ENCODE results near the gene ALG9. TPM values are rescaled to one million over a fixed set of nuclear protein-coding genes. Genes with fewer than 3 reads are reported as not detected.

ALG9 gene
- total RNA-seq, 4 donors from 2014 or later = 26.7 to 35.1 (median 30.6) TPM

DNA sequence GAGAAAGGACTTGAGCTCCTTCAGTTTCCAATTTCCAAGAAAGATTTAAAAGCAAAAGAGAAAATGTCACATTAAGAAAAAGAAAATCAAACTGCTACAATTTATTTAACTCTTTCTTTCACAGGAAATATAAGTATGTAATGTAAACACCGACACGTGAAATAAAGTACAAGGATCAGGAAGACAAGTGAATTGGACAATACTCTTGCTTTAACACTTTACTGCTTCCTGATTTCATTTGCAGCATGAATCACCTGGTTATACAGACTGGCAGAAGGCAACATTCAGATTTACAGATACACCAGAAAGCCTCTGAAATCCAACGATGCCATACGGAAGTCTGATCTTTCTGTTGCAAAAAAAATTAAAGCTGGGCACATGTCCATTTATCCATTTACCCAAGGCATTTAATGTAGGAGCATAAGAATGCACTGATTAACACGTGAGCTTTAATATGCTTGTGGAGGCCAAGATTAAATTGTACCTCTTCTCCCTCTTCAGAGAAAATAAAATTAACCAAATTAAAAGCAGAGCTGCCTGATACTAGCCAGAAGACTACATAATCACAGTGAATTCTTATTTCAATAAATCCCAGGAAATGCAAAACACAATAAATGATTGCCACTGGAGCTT, 89.2 kb downstream of the ALG9 start:
- H3K4me3 ChIP-seq = no peak overlapping the region
- peaks cover 0 to 36% (median 11%) of the 10 kb centered on the region in 3 donors for H3K36me3 ChIP-seq
- H3K27ac ChIP-seq = no peak overlapping the region
- H3K4me1 ChIP-seq = no peaks in the 10 kb centered on the region
- 71 to 75% methylated on average over 5 of the region's 5 CpGs for WGBS, 2 donors
- DNase-seq (ENCODE audit: low spot score in 2 of 2) = no peak
- TF ChIP-seq, protein P1, sequence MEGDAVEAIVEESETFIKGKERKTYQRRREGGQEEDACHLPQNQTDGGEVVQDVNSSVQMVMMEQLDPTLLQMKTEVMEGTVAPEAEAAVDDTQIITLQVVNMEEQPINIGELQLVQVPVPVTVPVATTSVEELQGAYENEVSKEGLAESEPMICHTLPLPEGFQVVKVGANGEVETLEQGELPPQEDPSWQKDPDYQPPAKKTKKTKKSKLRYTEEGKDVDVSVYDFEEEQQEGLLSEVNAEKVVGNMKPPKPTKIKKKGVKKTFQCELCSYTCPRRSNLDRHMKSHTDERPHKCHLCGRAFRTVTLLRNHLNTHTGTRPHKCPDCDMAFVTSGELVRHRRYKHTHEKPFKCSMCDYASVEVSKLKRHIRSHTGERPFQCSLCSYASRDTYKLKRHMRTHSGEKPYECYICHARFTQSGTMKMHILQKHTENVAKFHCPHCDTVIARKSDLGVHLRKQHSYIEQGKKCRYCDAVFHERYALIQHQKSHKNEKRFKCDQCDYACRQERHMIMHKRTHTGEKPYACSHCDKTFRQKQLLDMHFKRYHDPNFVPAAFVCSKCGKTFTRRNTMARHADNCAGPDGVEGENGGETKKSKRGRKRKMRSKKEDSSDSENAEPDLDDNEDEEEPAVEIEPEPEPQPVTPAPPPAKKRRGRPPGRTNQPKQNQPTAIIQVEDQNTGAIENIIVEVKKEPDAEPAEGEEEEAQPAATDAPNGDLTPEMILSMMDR (IDR thresholded peaks at IDR 0.05) = no peak
- TF ChIP-seq POLR2A (IDR thresholded peaks at IDR 0.05) (no peak), EP300 (IDR thresholded peaks at IDR 0.05) (no peak)
- H3K27me3 ChIP-seq = no peaks in the 10 kb centered on the region
- no peaks in the 10 kb centered on the region for H3K9me3 ChIP-seq

DNA sequence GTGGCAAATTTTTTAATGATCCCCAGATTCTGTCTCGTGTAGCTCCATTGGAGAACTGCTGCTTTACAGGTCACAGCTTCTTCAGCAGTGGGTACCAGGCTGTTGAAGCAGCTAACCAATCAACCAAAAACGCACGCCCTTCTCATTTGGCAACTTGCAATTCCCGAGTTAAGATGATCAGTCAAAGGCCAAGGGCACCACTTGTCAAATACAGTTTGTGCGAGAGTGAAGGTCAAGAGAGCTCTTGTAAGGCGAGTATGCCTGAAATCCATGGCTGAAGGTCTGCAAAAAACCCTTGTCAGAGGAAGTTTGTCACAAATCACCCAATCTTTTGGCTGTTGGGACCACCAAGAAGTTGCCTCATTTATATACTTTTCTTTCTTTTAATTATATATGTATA, 92.3 kb downstream of the ALG9 start:
- no peak for TF ChIP-seq EP300 (IDR thresholded peaks at IDR 0.05)
- TF ChIP-seq, protein P1 (IDR thresholded peaks at IDR 0.05) = no peak
- no peak for TF ChIP-seq POLR2A (IDR thresholded peaks at IDR 0.05)
- Histone ChIP-seq H3K27me3 (no peaks in the 10 kb centered on the region), H3K4me3 (no peak overlapping the region), H3K27ac (no peak overlapping the region), H3K4me1 (peaks cover 0 to 9% (median 0%) of the 10 kb centered on the region in 4 donors), H3K36me3 (peaks cover 0 to 7% (median 0%) of the 10 kb centered on the region in 3 donors), H3K9me3 (no peaks in the 10 kb centered on the region)
- 83 to 86% methylated on average over 6 of the region's 6 CpGs for whole genome bisulfite sequencing, 2 donors
- DNase-seq (ENCODE audit: low spot score in 2 of 2) = no peak

DNA sequence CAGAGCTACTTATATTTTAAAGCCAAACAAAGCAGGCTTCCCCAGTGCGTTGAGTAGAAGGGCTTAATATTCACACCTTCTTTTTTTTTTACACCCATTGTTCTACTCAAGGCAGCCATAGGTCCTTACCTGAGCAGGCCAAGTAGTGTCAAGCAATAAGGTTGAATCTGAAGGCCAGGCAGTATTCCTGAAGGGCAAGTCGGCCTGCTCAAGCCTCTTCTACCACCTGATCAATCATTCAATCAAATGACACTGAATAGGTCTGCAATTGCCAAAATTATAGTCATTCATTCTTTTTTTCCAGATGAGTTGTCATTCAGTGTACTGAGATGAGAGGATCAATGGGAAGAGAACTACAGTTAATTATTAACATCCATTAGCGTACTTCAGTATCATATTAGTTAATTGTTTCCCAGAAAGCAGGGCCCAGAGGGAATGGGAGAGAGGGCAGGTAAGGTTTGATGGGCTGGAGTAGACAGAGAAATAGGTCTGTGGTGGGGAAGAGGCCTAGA, 93.3 kb downstream of the ALG9 start:
- WGBS, 2 donors = 77 to 82% methylated on average over 3 of the region's 3 CpGs
- DNase-seq (ENCODE audit: low spot score in 2 of 2) = no peak

DNA sequence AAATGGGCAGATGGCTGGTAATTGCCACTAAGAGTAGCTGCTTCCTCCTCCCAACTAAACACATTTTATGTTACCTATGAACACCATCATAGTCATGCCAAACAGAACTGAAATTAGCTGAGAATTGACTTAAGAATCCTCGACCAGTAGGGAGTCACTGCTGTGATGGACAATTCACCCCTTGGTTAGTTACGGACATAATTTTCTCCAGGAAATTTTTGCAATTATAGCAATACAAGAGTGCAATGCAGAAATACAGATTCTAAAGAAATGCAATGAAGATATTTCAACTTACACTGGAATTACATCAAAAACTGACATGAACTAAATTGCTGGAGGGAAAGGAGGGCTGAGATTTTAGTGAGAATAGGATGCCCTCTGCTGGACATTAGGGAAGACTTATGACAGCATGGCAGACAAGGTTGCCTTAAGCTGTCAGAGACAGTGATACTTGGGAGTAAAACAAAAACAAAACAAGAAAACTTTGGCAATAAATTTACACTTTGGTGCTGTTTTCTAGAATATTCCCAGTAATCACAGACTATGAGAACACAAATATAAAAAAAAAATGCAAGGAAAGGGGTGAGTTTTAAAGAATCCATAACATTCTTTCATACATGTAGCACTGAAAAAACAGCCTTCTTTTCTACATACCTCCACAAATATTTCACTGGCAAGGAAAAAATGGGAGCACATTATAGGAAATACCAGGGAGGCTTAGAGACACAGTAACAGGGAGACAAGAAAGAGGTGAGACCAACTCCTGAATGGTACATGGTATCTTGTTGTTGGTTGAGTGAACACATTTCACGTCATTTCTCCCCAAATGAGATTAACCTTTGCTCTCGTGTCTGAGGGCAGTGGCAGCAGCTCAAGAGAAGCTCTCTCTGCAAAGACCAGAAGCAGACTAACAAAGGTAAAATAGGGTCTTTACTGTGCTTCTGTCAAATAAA, 94.0 kb downstream of the ALG9 start:
- TF ChIP-seq EP300 (IDR thresholded peaks at IDR 0.05) (peak in 1 of 2 donors; percentile 65), POLR2A (IDR thresholded peaks at IDR 0.05) (no peak)
- TF ChIP-seq, protein P1 (IDR thresholded peaks at IDR 0.05) = peak; percentile 61 to 90 (median 66)

More for the DNA sequence above, 93.3 kb downstream of the ALG9 start:
- Histone ChIP-seq H3K9me3 (no peaks in the 10 kb centered on the region), H3K27me3 (no peaks in the 10 kb centered on the region), H3K36me3 (peaks cover 0 to 3% (median 0%) of the 10 kb centered on the region in 3 donors), H3K27ac (no peak overlapping the region), H3K4me1 (peaks cover 0 to 9% (median 0%) of the 10 kb centered on the region in 4 donors), H3K4me3 (no peak overlapping the region)
- no peak for TF ChIP-seq POLR2A (IDR thresholded peaks at IDR 0.05)
- no peak for TF ChIP-seq EP300 (IDR thresholded peaks at IDR 0.05)
- TF ChIP-seq, protein P1 (IDR thresholded peaks at IDR 0.05) = no peak

More for the DNA sequence above, 94.0 kb downstream of the ALG9 start:
- Histone ChIP-seq H3K36me3 (no peaks in the 10 kb centered on the region), H3K4me3 (no peak overlapping the region), H3K27me3 (no peaks in the 10 kb centered on the region), H3K27ac (peak overlapping the region in 2 of 4 donors; percentile 22 to 63), H3K9me3 (no peaks in the 10 kb centered on the region), H3K4me1 (peaks cover 0 to 9% (median 0%) of the 10 kb centered on the region in 4 donors)
- DNase-seq (ENCODE audit: low spot score in 2 of 2) = peak in 1 of 2 donors; percentile 46
- WGBS, 2 donors = 53 to 56% methylated on average over 4 of the region's 4 CpGs

Data from tibial nerve (tissue), 4 donors.